ENCODE data around the gene RNF115.

- TF ChIP-seq MAX (IDR thresholded peaks at IDR 0.05; ENCODE audit: low read depth) = no peak
- TF ChIP-seq RAD21 (IDR thresholded peaks at IDR 0.05; ENCODE audit: low read length) = no peak
- no peak for TF ChIP-seq POLR2AphosphoS5 (IDR thresholded peaks at IDR 0.05; ENCODE audit: low read depth, low read length)
- no peak for TF ChIP-seq CHD2 (IDR thresholded peaks at IDR 0.05; ENCODE audit: low read length, partially characterized antibody)
- TF ChIP-seq REST (IDR thresholded peaks at IDR 0.05; ENCODE audit: low read depth, low read length) = no peak
- no peak for TF ChIP-seq RCOR1 (IDR thresholded peaks at IDR 0.05; ENCODE audit: low read length)
- no peak for TF ChIP-seq CTCF (IDR thresholded peaks at IDR 0.05)
- no peak for TF ChIP-seq USF2 (IDR thresholded peaks at IDR 0.05; ENCODE audit: borderline replicate concordance, low read depth, low read length)
- TF ChIP-seq JUND (IDR thresholded peaks at IDR 0.05) = no peak
- TF ChIP-seq RFX5 (IDR thresholded peaks at IDR 0.05; ENCODE audit: low read length) = no peak
Observed at GRCh38 chr1:145695821-145696629, 127.9 kb downstream of the RNF115 start.
